NCI-H510A treated with DMSO at 0.1 percent for 48 hours (cell line): ENCODE measurements around the gene SLC45A1.

ENCODE experiments used
- DNase-seq: peaks from one replicate; lab custom pipeline; 2025; lab: John Stamatoyannopoulos, UW

Gene SLC45A1

DNA sequence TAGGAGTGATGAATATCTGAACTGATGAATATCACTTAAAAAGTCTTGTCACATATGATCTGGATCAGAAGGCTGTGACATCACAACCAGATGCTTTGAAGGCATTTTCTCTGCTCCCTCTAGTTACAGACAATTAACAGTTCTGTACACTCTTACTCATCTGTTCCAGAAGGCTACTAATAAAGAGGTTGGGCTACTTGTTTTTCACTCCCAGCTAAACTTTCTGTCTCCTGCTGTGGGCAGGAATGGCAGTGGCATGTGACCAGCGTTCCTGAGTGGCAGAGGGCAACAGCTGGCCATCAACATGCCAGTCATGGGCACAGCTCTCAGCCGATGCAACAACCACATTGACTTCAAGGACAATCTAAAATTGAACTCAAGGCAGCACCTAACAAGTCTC lies 66.7 kb downstream of the SLC45A1 start:
- DNase-seq: no peak

DNA sequence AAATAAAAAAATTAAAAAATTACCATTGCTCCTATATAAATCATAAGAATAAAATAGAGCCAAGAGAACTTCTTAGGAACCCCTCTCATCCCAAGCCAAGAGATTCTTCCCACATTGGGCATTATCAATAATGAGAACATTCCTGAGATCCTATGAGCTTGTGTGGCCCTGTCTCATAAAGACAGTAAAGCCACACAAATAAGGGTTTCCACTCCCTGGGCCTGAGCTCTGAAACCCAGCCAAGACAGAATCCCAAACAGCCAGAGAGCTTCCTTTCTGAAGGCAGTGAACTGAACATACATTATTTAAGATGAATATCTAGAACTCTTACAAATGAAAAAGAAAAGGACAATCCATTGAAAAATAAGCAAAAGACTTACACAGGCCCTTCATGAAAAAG lies 68.3 kb downstream of the SLC45A1 start:
- no peak for DNase-seq

DNA sequence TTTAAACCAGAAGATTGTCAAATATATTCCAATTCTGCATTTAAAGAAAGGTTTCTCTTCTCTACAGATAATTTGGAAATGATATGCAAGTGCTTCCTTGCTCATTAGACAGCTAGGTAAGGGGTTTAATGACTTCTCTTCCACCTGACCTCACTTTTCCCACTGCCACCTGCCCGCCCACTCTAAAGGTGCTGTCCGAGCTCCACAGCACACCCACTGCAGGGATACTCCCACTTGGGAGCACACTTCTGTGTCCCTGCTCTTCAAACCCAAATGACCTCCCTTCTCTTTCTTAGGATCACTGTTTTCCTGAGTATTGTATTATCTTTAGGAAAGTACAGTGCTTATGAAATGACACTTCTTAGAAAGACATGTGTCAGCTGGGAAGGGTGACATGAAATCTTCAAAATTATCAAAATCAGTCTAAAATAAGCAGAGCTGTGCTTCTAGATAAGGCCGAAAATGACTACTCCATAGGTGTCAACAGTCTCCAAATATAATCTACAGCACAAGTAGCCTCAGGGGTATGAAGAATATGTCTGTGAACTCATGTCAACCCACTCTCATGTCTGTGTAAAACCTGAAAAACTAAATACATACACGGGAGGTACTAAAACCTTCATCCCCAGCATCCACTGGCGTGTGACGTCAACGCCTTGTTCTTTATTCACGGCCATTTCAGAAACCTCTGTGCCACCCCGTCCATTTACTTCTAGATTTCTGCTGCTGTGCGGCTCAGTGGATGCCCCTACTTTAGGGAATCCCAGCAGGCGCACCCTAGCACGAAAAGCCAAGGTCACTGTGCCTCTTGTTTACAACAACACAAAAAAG lies 71.0 kb downstream of the SLC45A1 start:
- no peak for DNase-seq

DNA sequence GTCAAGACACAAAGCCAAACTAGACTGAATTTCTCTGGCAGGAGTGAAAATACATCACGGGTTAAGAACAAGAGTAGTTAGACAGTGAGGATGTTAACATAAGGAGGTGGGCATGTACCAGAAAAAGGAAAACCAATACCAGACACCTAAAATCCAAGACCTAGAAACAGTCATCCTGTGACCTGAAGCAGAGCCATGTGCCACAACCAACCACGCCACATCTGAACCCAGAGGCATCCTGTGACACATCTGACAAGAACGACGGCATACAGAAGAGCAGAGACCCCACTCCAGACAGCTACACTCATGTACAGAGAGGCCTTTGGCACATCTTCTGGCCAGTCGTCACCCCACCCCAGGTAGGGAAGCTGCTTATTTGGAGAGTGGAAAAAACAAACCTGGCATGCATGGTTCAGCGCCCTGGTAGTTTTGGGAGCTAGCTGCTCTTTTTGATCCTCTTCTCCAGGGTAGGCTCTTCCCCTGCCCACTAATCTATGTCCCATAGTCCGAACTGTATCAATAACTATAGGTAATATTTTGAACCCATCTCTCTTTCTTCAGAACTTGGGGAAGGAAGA lies 72.1 kb downstream of the SLC45A1 start:
- DNase-seq: no peak

DNA sequence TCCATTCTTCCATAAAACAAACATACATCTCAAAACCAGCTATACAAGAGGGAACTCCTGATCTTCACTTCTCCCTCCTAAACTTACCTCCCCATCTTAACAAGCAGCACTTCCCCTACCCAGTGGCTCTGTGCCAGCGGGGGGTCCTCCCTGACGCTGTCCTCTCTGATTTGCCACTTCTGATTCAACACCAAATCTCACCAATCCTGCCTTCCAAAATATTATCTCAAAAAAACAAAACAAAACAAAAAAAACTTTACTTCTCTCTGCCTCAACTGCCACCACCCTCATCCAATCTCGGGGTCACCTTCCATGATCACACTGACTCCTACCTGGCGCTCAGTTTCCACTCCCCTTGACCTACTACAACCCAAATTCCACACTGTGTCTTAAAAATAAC lies 72.8 kb downstream of the SLC45A1 start:
- DNase-seq: no peak

DNA sequence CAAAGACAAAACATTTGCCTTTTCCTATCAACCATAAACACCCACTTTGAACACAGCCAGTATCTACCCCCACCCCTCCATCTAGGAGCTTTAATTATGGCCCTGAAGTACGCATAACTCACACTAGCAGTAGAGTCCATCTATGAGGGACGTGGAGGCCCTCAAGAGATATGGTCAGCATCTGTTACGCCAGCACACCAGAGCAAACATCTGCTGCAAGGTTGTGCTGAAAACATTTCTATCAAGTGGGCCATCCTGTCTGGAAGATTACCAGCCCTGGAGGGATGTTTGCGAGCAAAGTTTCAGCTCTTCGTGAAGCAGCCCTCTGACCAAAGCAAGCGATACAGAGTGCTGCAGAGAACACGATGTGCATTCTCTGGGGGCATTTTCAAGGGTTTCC lies 74.6 kb downstream of the SLC45A1 start:
- peak; percentile 48 for DNase-seq
